Calu3 (cell line): Measurements from ENCODE around the gene NEUROD6. TPM values are rescaled to one million over a fixed set of nuclear protein-coding genes. Genes with fewer than 3 reads are reported as not detected.

ENCODE experiments used
- BruUV-seq: library from RNA; stranded (reverse); fragments of 400-500 nt; replicated peaks from 2 replicates; lab custom pipeline; 2021; lab: Mats Ljungman, UMichigan
- CTCF ChIA-PET: fragments of 300-600 bp; sonication (Branson Sonifier 250); formaldehyde crosslinking; loops from one replicate; lab custom pipeline; 2022; ENCODE audit warnings: antibody characterized with exemption; lab: Charles Lee
- DNase-seq: peaks from one replicate; pipeline ENCODE4 v3.0.0; 2022
- H3K27ac Mint-ChIP-seq: one replicate; pipeline ENCODE4 v1.8.0; 2022; ENCODE audit warnings: mixed read lengths; ENCODE audit not compliant: unreplicated experiment
- H3K27me3 Mint-ChIP-seq: one replicate; pipeline ENCODE4 v1.8.0; 2022; ENCODE audit warnings: mixed read lengths; ENCODE audit not compliant: unreplicated experiment
- H3K36me3 Mint-ChIP-seq: one replicate; pipeline ENCODE4 v1.8.0; 2022; ENCODE audit warnings: mild to moderate bottlenecking, moderate library complexity, mixed read lengths; ENCODE audit not compliant: insufficient read depth, unreplicated experiment
- H3K4me1 Mint-ChIP-seq: one replicate; pipeline ENCODE4 v1.8.0; 2022; ENCODE audit warnings: mild to moderate bottlenecking, low read depth, mixed read lengths; ENCODE audit not compliant: unreplicated experiment
- H3K4me3 Mint-ChIP-seq: one replicate; pipeline ENCODE4 v1.8.0; 2022; ENCODE audit warnings: mild to moderate bottlenecking, low read depth, moderate library complexity, mixed read lengths; ENCODE audit not compliant: unreplicated experiment
- H3K9me3 Mint-ChIP-seq: one replicate; pipeline ENCODE4 v1.8.0; 2022; ENCODE audit warnings: low read depth, mixed read lengths; ENCODE audit not compliant: unreplicated experiment
- CTCF ChIP-seq: fragments of 200-600 bp; IDR thresholded peaks from one replicate; pipeline ENCODE4 v1.8.0; 2022; ENCODE audit warnings: antibody characterized with exemption; ENCODE audit not compliant: unreplicated experiment
- intact Hi-C: fragments of 100-400 bp; cut with micrococcal nuclease; formaldehyde crosslinking; loops from one replicate; pipeline ENCODE4 v1.10.0; 2022; ENCODE audit not compliant: unreplicated experiment
- total RNA-seq: library from RNA; stranded (reverse); gene quantifications from 2 replicates; pipeline ENCODE4 v1.2.3, GENCODE V29; 2022

Gene NEUROD6
- total RNA-seq, 1 experiment from 2014 or later = not detected

GRCh38 chr7:31335161-31335856, 5.2 kb downstream of the NEUROD6 start:
- BruUV-seq = no TSS peak
- CTCF ChIA-PET = interaction anchor here (1.2 to 1.6 kb wide), 2 partner anchors 142 to 352 kb away, joined by 4 to 11 read pairs; no protein-coding TSS in a partner anchor
- no peak for TF ChIP-seq CTCF
- DNase-seq = no peak
- peak overlapping the region; percentile 67 for H3K4me3 Mint-ChIP-seq
- H3K4me1 Mint-ChIP-seq = no peaks in the 10 kb centered on the region
- no peak overlapping the region for H3K27ac Mint-ChIP-seq
- intact Hi-C loops = no loop called here
- peaks cover 5% of the 10 kb centered on the region for H3K36me3 Mint-ChIP-seq
- no peaks in the 10 kb centered on the region for H3K9me3 Mint-ChIP-seq
- H3K27me3 Mint-ChIP-seq = peaks cover 80% of the 10 kb centered on the region

- no peak for DNase-seq
- Mint-ChIP-seq H3K27me3 (peaks cover 83% of the 10 kb centered on the region), H3K27ac (no peak overlapping the region), H3K36me3 (peaks cover 5% of the 10 kb centered on the region), H3K4me3 (no peak overlapping the region), H3K4me1 (no peaks in the 10 kb centered on the region), H3K9me3 (no peaks in the 10 kb centered on the region)
- intact Hi-C loops = no loop called here
- TF ChIP-seq CTCF = no peak
- CTCF ChIA-PET = no interaction called here
- BruUV-seq = no TSS peak
Observed at GRCh38 chr7:31333291-31333690, 7.2 kb downstream of the NEUROD6 start.

GRCh38 chr7:31327071-31327470, 13.5 kb downstream of the NEUROD6 start:
- intact Hi-C loops = no loop called here
- Mint-ChIP-seq H3K4me3 (no peak overlapping the region), H3K9me3 (no peaks in the 10 kb centered on the region), H3K27ac (no peak overlapping the region), H3K27me3 (peaks cover 65% of the 10 kb centered on the region), H3K36me3 (no peaks in the 10 kb centered on the region), H3K4me1 (no peaks in the 10 kb centered on the region)
- no peak for DNase-seq
- CTCF ChIA-PET = no interaction called here
- TF ChIP-seq CTCF = no peak
- BruUV-seq = no TSS peak

GRCh38 chr7:31326416-31326815, 14.1 kb downstream of the NEUROD6 start:
- no peak for TF ChIP-seq CTCF
- CTCF ChIA-PET = no interaction called here
- H3K4me3 Mint-ChIP-seq = no peak overlapping the region
- H3K4me1 Mint-ChIP-seq = no peaks in the 10 kb centered on the region
- no peaks in the 10 kb centered on the region for H3K9me3 Mint-ChIP-seq
- H3K27ac Mint-ChIP-seq = no peak overlapping the region
- no peaks in the 10 kb centered on the region for H3K36me3 Mint-ChIP-seq
- H3K27me3 Mint-ChIP-seq = peaks cover 65% of the 10 kb centered on the region
- DNase-seq = no peak
- intact Hi-C loops = no loop called here
- BruUV-seq = no TSS peak
